ENCODE results near the gene MED16. TPM values are rescaled to one million over a fixed set of nuclear protein-coding genes. Genes with fewer than 3 reads are reported as not detected.

Gene MED16
- total RNA-seq, 1 donor from 2014 or later: 41.4 TPM

- DNase-seq (ENCODE audit: low read depth): no peak
- no peaks in the 10 kb centered on the region for H3K9me3 ChIP-seq (ENCODE audit: insufficient read depth, low read depth, low read length)
- no peak within 1 kb of the TSS for H3K9ac ChIP-seq (ENCODE audit: low read length)
- H3K27ac ChIP-seq (ENCODE audit: low read depth, low read length): no peak within 1 kb of the TSS
- H3K36me3 ChIP-seq (ENCODE audit: insufficient read depth, low read length): no peaks in the 10 kb centered on the region
- H3K27me3 ChIP-seq (ENCODE audit: insufficient read depth, low read length): no peaks in the 10 kb centered on the region
- FAIRE-seq: no peak
- H3K4me3 ChIP-seq (ENCODE audit: insufficient read depth, low read depth, low read length): no peak within 1 kb of the TSS
- H3K4me1 Mint-ChIP-seq (ENCODE audit: low read depth, unreplicated experiment): no peaks in the 10 kb centered on the region
- no peaks in the 10 kb centered on the region for H3K27me3 Mint-ChIP-seq (ENCODE audit: low read depth, unreplicated experiment)
- H3K9me3 Mint-ChIP-seq (ENCODE audit: unreplicated experiment): no peaks in the 10 kb centered on the region
- H3K36me3 Mint-ChIP-seq (ENCODE audit: low read depth, unreplicated experiment): no peaks in the 10 kb centered on the region
- H3K79me2 ChIP-seq (ENCODE audit: insufficient read depth, low read length): no peaks in the 10 kb centered on the region
- H3K4me3 Mint-ChIP-seq (ENCODE audit: unreplicated experiment): no peak within 1 kb of the TSS
- H3K27ac Mint-ChIP-seq (ENCODE audit: unreplicated experiment): no peak within 1 kb of the TSS
- H4K20me1 ChIP-seq (ENCODE audit: insufficient read depth, low read length): no peaks in the 10 kb centered on the region
- no peak within 1 kb of the TSS for H3K4me2 ChIP-seq (ENCODE audit: low read length)
- no peaks in the 10 kb centered on the region for H3K4me1 ChIP-seq (ENCODE audit: insufficient read depth, low read length)
- no peak within 1 kb of the TSS for H2AFZ ChIP-seq (ENCODE audit: low read depth, low read length)
- TF ChIP-seq EZH2 (IDR thresholded peaks at IDR 0.05; ENCODE audit: insufficient read depth, low read length) (no peak), CTCF (IDR thresholded peaks at IDR 0.05; ENCODE audit: insufficient read depth, low read depth, low read length) (no peak)
Measured at GRCh38 chr19:827710-828321, 65.2 kb downstream of the MED16 start, which contains the start of gene AZU1. TSS of gene AZU1 (plus strand) at chr19:827837. CDS start at chr19:827847, 10 bp downstream.

GRCh38 chr19:827314-827709, 65.7 kb downstream of the MED16 start:
- Histone ChIP-seq H3K4me1 (ENCODE audit: insufficient read depth, low read length) (no peaks in the 10 kb centered on the region), H3K36me3 (ENCODE audit: insufficient read depth, low read length) (no peaks in the 10 kb centered on the region), H3K4me2 (ENCODE audit: low read length) (no peak overlapping the region), H2AFZ (ENCODE audit: low read depth, low read length) (no peak overlapping the region), H3K27ac (ENCODE audit: low read depth, low read length) (no peak overlapping the region), H4K20me1 (ENCODE audit: insufficient read depth, low read length) (no peaks in the 10 kb centered on the region), H3K27me3 (ENCODE audit: insufficient read depth, low read length) (peaks cover 2% of the 10 kb centered on the region), H3K9ac (ENCODE audit: low read length) (no peak overlapping the region), H3K9me3 (ENCODE audit: insufficient read depth, low read depth, low read length) (no peaks in the 10 kb centered on the region), H3K79me2 (ENCODE audit: insufficient read depth, low read length) (no peaks in the 10 kb centered on the region), H3K4me3 (ENCODE audit: insufficient read depth, low read depth, low read length) (no peak overlapping the region)
- H3K27me3 Mint-ChIP-seq (ENCODE audit: low read depth, unreplicated experiment): no peaks in the 10 kb centered on the region
- H3K36me3 Mint-ChIP-seq (ENCODE audit: low read depth, unreplicated experiment): no peaks in the 10 kb centered on the region
- H3K9me3 Mint-ChIP-seq (ENCODE audit: unreplicated experiment): no peaks in the 10 kb centered on the region
- no peak overlapping the region for H3K27ac Mint-ChIP-seq (ENCODE audit: unreplicated experiment)
- TF ChIP-seq EZH2 (IDR thresholded peaks at IDR 0.05; ENCODE audit: insufficient read depth, low read length) (no peak), CTCF (IDR thresholded peaks at IDR 0.05; ENCODE audit: insufficient read depth, low read depth, low read length) (no peak)
- H3K4me3 Mint-ChIP-seq (ENCODE audit: unreplicated experiment): no peak overlapping the region
- FAIRE-seq (no peak), DNase-seq (ENCODE audit: low read depth) (no peak)
- H3K4me1 Mint-ChIP-seq (ENCODE audit: low read depth, unreplicated experiment): no peaks in the 10 kb centered on the region

GRCh38 chr19:825897-826644, 66.9 kb downstream of the MED16 start:
- DNase-seq (ENCODE audit: low read depth) (no peak), FAIRE-seq (no peak)
- Mint-ChIP-seq H3K4me1 (ENCODE audit: low read depth, unreplicated experiment) (no peaks in the 10 kb centered on the region), H3K9me3 (ENCODE audit: unreplicated experiment) (no peaks in the 10 kb centered on the region), H3K4me3 (ENCODE audit: unreplicated experiment) (no peak overlapping the region), H3K27me3 (ENCODE audit: low read depth, unreplicated experiment) (no peaks in the 10 kb centered on the region), H3K27ac (ENCODE audit: unreplicated experiment) (no peak overlapping the region), H3K36me3 (ENCODE audit: low read depth, unreplicated experiment) (no peaks in the 10 kb centered on the region)
- Histone ChIP-seq H3K9me3 (ENCODE audit: insufficient read depth, low read depth, low read length) (no peaks in the 10 kb centered on the region), H3K4me2 (ENCODE audit: low read length) (no peak overlapping the region), H2AFZ (ENCODE audit: low read depth, low read length) (no peak overlapping the region), H3K27ac (ENCODE audit: low read depth, low read length) (no peak overlapping the region), H3K4me3 (ENCODE audit: insufficient read depth, low read depth, low read length) (no peak overlapping the region), H3K79me2 (ENCODE audit: insufficient read depth, low read length) (no peaks in the 10 kb centered on the region), H3K4me1 (ENCODE audit: insufficient read depth, low read length) (no peaks in the 10 kb centered on the region), H3K27me3 (ENCODE audit: insufficient read depth, low read length) (peaks cover 2% of the 10 kb centered on the region), H3K36me3 (ENCODE audit: insufficient read depth, low read length) (no peaks in the 10 kb centered on the region), H3K9ac (ENCODE audit: low read length) (no peak overlapping the region), H4K20me1 (ENCODE audit: insufficient read depth, low read length) (no peaks in the 10 kb centered on the region)
- no peak for TF ChIP-seq CTCF (IDR thresholded peaks at IDR 0.05; ENCODE audit: insufficient read depth, low read depth, low read length)
- no peak for TF ChIP-seq EZH2 (IDR thresholded peaks at IDR 0.05; ENCODE audit: insufficient read depth, low read length)

All from astrocyte (in vitro differentiated cells and primary cell).